Activated CD8-positive, alpha-beta memory T cell treated with anti-CD3 and anti-CD28 coated beads for 4 hours (primary cell): ENCODE results near the gene MSI1.

Experiments used
- DNase-seq, 2 donors: peaks; one replicate each; pipeline ENCODE4 v3.0.0-alpha.2; 2020; ENCODE audit warnings: low read depth in 2 of 2

Gene MSI1

DNA sequence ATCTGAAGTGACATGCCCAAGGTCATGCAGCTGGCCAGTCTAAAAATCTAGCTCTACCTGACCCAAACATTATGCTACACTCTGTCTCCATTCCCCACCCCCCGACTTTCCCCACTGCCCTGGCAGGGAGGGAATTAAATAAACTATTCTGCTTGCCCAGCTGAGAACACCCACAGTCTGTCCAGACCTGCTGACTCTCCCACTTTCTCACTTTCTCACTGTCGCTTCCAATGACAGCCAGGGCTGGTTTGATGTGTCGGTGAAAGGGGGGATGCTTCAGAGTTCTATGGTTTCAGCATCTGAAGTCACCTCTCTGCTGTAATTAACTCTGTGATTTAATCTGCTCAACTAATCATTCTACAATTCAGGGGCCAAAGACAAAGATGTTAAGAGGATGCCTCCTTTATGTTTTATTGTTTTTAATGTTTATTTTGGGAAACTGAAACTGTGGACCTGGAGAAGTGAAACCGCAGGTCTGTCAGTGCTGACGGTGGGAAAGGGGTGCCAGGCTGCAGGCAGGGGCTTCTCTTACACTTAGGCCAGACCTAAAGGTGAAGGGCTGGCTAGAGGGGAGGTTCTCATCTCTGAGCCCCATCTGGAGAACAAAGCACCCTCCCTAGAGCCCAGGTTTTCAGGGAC lies 8.1 kb upstream of the MSI1 start:
- no peak for DNase-seq

DNA sequence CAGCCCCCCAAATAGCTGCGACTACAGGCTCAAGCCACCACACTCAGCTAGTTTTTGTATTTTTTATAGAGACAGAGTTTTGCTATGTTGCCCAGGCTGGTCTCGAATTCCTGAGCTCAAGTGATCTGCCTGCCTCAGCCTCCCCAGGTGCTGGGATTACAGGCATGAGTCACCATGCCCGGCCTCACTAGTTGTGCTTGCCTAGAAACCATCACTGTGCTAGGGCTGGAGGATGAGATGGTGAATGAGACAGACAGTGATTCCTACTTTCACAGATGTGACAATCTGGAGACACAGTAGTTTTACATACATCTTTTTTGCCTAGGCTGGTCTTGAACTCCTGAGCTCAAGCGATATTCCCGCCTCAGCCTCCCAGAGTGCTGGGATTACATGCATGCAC lies 7.5 kb upstream of the MSI1 start:
- DNase-seq = no peak

DNA sequence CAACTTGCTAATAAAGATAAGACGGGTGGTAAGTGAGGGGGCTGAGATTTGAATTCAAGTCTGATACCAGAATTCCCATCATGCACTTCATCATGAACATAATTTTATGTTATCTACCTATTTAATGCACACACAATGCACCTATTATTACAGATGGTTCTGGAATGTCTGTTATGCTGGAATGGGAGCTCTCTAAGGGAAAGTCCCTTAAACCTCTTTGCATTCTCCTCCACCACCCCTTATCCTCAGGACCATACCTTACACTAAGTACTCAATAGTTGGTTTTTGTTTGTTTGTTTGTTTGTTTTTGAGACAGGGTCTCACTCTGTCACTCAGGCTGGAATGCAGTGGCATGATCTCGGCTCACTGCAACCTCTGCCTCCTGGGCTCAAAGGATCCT lies 7.0 kb upstream of the MSI1 start:
- DNase-seq = no peak

DNA sequence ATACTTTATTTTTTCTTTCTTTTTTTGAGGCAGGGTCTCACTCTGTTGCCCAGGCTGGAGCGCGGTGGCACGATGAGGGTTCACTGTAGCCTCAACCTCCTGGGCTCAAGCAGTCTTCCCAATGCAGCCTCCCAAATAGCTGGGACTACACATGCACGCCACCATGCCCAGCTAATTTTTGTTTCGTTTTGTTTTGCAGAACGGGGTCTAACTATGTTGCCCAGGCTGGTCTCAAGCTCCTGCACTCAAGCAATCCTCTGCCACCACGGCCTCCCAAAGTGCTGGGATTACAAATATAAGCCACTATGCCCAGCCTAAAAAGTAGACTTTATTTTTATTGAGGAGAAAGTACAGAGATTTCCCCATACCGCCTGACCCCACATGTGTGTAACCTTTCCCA lies 4.7 kb upstream of the MSI1 start:
- DNase-seq = no peak

DNA sequence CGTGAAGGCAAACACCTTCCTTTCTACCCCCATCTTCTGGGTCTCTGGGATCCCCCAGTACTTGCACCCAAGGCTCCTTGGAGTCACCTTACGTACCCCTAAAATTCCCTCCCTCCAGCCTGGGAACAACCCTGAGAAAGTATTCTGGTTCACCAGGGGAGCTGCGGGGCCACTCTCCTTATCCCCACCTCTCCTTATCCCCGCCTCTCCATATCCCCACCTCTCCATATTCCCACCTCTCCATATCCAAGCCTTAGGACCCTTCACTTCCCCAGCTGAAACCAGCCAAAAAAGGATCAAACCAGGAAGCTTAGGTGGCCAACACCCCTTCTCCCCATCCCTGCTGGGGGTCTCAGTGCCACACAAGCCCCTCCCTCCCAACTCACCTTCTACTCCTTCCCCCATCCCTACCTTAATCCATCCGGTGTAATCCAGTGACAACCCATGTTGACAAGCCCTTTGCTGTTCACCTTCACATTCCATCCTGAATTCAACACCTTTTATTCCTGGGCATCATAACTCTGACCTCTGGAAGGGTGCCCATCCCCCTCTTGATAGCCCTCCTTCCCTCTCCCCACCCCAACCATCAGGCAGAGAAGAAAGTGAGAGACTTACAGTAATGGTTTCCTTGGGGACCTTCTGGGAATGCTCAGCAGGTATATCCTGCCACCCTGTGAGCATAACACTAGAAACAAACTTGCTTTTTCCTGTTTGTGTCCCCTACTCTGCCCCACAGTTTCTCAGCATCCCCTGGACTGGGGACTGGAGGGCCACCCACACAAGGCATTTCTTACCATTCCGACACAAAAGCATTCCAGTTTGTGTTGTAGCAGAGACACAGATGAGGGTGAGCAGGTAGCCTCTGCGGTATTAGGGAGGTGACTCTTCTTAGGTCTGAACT lies 1.6 kb upstream of the MSI1 start:
- no peak for DNase-seq

DNA sequence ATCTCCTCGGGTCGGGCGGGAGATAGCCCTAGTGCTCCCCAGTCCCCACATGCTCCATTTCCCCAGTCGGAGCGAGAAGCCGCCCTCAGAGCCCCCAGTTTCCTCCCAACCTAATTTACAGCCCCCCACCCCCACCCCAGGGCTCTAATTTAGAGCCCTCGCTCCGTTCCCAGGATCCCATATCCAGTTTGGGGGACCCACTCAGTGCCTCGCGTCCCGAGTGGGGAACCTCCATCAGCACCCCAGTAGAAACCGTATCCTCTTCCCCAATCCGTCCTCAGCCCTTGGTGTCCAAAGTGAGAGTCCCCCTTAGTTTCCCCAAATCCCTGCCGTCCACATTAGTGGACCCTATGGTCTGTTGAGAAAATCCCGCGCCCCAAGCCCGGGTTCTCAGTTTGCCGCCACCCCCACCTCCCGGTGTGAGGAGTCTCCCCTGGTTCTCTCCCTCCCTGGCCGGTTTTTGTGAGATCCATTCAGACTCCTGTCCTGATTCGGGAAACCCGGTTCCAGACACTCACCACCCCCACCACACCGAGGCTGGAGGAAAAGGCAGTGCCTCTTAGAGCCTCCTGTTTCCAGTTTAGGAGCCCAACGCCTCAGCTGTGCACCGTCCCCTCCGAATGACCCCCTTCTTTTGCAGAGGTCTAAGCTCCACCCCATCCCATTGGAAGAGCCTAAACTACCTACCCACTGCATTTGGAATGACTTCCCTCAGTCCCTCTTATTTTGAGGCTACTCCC lies 809 bp upstream of the MSI1 start:
- DNase-seq = no peak

DNA sequence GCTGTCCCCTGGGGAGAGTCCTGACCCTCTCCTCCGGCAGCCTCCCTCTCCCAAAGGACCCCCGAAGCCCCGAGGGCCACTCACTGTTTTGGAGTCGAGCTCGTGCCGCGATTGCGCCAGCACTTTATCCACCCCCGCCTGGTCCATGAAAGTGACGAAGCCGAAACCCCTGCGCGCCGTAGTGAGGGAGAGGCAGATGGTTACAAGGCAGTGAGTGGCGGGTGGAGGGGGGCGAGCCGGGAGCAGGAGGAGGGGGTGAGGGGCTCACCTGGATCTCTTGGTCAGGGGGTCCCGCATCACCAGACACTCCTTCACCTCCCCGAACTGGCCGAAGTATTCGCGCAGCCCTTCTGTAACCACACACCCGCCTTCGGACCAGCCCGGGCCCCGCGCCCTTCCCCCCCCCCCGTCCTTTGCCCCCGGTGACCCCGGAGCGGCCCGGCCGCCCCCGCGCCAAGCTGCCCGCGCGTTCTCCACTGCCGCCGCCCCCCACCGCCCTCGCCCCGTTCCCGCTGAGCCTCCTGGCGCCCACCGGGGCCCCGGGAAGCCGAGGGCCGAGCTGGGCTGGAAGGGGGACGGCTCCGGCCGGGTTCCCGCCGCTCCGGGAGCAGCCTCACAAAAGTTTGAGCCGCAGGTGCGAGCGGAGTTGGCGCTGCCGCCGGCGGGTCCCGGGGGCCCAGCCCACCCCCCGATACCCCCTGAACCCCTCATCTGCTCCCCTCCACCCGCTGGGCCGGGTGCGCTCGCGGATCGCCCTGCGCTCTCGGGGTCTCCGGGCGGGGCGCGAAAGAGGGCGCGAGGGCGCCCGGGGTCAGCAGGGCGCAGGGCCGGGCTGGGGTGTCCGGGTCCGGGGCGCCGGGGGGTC lies 808 bp downstream of the MSI1 start:
- DNase-seq = no peak

DNA sequence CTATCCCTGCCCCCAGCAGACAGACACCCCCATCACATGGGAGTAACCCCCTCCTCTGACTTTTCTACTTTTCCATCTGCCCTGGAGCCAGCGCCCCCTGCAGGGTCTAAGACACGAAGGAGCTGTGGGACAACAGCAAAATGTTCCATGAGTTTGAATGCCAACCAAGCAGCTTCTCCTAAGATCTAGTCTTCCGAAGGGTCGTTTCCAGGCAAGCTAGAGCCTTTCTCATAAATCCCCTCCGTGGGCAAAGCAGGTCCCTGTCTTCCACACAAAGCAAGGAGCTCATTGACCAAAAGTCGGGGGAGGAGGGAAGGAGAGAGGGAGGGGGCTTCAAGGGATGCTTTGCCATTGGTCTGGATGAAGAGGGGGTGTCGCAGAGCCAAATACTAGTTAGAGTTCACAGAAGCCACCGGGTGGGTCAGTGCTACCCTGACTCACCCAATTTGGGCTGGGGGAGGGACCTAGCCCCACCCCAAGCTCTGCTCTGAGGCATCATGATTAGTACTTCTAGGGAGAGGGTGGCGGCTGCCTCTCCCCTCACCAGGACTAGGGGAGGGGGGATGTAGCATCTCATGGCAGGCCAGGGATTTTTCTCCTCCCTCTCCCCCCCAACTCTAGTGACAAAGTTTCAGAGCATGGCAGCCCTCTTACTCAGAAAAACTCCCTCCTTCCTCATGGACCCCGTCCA lies 1.6 kb downstream of the MSI1 start:
- DNase-seq = no peak

DNA sequence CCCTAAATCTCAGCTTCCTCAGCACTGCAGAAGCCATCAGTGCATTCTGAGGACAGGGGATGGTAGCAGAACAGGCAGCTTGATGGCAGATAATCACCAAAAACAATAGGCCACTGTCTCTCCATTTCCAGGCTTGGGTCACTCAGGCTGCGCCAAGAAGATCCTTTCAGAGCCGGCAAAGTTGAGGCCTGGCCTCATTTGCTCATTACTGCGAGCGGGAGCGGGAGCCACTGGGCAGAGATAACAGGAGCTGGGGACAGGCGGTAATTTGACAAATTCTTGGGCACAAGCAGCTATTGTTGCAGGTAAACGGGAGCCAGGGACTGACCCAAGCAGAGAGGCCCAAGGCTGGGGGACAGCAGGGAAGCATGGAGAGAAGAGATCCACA lies 2.1 kb downstream of the MSI1 start:
- no peak for DNase-seq

DNA sequence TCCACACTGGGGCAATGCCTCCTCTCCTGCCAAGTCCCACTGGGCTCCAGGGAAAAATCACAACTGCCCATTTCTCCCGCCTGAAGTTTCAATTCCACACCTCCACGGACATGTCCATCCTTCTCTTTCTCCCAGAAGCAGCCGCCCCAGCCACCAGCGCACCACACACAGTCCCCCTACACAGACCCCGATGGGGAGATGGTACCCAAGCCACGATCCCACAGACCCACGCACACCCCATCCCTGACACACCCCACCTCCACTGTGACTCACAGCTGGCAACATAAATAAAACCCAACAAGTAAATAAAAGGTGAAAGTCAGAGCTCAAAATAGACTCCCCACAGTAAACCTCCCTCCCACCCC lies 2.6 kb downstream of the MSI1 start:
- DNase-seq = no peak

DNA sequence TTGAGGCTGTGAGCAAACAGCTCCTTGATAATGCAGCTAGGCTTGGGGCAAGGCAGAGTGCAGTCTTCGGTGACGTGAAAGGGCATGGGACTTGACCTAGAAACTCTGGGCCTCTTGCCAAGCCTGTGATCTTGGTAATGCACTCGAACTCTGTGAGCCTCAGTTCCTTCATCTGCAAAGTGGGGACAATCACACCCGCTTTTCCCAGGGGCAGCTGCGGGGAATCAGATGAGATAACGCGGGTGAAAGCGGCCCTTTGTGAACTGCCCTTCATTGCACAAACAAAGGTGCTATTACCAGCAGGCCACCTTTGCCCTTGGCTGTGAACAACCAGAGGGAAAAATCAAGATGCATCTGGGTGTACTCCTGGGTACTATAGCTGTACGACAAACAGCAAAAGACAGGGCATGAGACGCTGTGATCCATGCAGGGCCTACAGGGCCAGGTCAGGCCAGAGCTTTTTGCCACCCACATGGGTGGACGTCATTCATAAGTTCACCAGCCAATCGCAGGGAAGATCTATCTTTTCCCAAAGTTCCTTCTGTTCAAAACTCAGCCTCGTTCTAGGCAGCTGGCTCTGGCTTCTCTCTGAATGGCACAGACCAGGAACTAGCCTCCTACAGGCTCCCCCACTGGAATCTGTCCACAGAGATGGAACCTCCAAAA lies 3.2 kb downstream of the MSI1 start:
- DNase-seq = no peak

DNA sequence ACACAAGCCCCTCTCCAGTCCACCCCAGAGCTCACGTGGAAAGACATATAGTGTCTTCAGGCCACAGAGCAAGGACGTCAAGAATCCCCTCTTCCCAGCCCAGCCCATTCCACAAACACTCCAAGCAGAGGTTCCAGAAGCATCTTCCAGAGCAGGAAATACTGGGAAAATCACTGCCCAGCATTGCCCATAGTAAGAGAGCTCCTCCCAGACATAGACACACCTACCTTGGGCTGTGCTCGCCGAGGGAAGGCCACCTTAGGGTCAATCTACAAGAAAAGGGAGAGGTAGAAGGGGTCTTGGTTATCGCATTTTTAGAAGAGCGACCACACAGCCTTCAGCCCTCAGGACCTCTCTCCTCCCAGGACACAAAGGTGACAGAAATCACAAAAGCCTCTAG lies 4.5 kb downstream of the MSI1 start:
- DNase-seq = no peak

DNA sequence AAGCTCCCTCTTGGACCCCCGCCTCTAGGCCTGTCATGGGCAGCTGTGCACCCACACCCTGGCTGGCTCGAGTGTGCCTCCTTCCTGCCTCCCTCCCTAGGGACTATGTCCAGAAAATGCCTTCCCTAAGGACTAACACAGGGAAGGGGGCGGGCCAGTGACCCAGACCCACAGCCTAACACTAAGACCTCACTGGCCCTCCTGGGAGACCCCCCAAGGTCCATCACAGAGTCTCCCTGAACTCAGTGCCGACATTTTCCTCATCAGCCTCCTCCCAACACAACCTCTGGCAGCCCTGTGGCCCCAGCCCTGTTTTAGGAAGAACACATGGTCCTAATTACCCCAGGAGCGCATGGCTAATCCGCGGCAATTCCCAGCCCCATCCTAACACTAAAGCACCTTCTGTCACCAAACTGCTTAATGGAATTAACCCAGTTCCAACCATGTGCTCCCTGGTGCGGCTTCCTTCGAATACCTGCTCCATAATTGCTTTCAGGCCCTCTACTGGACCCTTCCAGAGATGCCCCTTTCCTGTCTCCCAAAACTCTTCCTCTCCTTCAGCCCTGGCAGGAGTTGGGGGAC lies 5.6 kb downstream of the MSI1 start:
- DNase-seq = no peak

DNA sequence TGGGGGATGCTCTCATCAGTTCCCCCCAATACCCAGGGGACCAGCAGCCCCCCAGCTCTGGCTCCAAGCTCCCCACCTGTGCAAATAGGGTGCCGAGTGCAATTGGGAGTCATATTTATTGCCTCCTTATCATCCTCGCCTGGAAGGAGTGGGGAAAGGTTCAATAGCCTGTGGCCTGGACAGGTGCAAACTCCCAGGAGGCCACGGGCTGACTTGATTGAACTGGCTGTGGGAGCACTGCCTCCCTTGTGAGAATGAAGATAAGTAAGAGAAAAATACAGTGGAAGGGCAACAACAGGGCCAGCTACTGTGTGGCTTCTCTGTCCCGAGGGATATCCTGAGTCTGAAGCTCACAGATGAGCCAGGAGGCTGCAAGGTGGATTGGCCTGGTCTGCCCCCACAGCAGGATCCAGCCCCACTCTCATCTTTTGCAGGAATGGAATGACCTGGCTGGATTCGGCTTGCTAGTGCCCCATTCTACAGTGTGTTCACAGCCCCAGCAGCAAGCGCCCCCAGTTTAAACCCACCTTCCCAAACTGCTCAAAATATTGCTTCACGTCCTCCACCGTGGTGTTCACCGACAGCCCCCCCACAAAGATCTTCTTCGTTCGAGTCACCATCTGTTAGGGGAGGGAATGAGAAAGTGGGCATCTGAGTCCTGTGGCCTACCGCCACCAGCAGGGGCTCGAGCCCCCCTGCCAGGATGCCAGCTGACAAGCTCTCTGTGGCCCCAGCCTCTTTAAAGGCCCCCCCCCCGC lies 6.3 kb downstream of the MSI1 start:
- DNase-seq = no peak

DNA sequence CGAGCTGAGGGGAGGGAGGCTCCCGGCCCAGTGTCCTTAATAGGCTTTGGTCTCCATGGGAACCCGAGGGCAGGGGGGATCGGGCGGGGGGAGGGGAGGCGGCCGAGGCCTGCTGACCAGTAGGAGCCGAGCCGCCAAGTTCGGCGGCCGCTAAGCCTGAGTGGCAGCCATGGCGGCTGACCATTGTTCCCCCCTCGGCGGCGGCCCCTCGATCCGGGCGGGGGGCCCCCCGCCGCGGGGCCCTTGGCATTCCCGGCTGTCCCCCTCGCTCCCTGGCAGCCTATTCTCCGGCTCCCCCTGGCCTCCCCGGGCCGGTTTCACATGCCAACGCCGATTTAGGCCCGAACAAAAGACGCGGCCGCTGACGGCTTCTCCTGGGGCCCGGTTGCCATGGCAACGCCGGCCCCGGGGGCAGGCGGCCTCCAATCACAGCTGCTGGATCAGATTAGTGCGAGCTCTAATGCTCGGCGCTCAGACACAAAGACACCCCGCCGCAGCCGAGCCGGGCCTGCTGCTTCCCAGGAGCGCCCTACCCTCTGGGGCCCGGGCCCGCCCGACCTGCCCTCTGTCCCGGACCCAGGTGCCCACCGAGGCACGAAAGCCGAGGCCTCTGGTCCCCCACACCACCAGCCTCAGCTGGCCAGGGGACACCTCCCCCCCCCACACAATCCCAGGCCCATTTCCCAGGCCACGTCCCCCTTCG lies 7.3 kb downstream of the MSI1 start:
- DNase-seq = no peak

DNA sequence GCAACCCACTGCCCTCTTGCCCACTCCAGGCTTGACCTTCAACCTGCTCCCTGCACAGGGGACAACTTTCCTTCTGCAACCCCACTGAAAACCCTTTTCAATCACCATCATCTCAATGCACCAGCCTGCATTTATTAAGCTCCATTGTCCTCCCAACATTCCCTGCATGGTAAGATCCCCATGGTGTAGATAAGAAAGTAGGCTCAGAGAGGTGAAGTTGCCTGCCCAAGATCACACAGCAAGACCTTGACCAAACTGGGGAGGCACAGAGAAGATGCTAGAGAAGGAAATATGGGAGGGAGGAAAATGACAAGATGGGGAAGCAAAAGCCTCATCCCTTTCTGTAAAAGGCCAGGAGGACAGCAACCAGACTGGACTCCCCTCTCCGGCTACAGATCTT lies 9.8 kb downstream of the MSI1 start:
- DNase-seq = no peak

DNA sequence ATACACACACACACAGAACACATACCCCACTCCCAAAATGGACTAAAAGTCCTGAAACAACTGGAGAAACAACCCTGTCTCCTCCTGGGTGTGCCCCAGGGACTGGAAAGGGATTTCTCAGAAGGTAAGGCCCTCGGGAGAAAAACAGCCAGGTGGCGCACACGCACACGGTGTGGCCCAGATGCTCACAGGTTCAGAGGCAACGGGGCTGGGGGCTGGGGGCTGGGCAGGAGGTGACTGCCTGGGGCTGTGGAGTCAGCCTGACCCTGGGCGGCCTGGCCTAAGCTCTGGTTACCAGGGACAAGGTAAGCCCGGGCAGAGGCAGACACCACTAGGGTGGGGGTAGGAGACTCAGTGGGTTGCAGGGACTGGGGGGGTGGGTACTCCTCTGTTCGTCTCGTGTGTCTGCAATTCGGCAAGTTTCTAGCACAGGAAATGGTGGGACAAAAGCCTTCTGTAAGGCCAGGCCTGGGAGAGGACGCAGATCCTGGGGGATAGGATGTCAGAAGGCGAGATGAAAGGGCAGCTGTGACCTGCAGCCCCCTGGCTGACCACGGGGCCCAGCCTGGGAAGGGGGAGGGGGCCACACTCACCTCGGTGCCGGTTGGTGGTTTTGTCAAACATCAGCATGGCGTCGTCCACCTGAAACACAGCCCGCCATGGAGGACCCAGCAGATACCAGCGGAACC lies 10.4 kb downstream of the MSI1 start:
- DNase-seq = no peak

DNA sequence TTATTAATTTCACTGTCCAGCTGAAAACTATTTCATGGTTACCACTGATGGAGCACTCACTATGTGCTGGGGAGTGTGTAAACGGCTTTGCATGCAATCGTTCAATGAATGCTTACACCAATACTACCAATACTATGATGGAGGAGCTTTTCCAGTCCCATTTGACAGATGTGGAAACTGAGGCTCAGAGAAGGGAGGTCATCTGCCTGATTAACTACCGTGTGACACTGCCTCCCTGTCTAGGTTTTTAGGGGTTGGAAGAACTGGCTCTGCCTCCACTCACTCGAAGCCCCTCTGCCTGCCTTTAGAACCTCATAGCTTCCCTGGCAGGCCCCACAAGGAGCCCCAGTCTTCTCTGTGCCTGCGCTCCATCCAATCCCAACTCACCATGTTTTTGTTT lies 11.9 kb downstream of the MSI1 start:
- no peak for DNase-seq
